ENCODE results near the gene CD300C.
A peak's percentile ranks its signal among the peaks of the same experiment; 100 is the strongest.
"Not testable (repeated sequence)": the region's sequence is repeated elsewhere in the genome, so short reads cannot be mapped to it uniquely, and the experiment has no call there.

The CD300C gene

DNA sequence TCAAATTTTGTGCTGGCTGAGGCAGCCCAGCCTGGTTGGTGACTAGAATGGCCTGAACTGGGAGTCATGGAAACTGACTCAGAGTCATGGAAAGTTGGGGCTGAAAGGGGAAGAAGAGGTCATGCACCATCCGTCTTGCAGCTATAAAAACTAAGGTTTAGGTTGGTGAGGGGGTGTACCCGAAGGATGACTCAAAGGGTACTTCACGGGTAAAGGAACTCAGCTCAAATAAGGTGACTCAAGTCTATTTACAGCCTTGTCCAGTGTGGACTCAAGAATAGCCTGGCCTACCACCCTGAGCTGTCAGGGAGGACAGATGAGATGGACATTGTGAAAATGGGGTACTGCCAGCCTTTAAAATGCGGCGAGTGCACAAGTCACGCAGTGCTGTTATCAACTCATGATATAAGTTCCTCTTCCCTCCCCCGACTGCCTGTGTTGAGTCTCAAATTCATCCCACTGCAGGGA lies 33.3 kb downstream of the CD300C start:
- DNase-seq (ENCODE audit: low read depth): peak; percentile 47

DNA sequence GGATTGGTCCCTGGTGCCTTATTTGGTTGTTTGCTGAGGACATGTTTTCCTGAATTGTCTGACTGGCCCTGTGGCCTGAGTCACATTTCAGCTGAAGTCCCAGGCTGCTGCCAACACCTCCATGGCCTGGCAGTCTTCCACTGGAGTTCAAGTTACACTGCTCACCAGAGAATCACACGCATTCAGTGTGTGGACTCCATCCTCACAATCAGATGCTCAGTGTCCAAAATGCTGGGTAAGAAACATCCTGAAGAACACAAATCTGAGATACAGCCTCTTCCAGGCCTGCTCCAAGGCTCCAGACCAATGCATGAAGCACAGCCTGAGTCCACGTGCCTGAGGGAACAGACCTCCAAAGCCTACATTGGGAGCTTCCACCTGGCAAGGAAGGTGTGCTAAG lies 33.9 kb downstream of the CD300C start:
- no peak for DNase-seq (ENCODE audit: low read depth)

DNA sequence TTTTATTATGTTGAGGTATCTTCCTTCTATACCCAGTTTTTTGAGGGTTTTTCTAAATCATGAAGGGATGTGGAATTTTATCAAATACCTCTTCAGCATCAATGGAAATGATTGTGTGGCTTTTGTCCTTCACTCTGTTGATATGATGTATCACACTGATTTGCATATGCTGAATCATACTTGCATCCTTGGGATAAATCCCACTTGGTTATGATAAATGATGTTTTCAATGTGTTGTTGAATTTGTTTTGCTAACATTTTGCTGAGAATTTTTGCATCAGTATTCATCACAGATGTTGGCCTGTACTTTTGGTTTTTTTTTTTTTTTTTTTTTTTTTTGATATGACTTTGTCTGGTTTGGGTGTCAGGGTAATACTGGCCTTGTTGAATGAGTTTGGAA lies 37.8 kb downstream of the CD300C start:
- DNase-seq (ENCODE audit: low read depth): no peak

DNA sequence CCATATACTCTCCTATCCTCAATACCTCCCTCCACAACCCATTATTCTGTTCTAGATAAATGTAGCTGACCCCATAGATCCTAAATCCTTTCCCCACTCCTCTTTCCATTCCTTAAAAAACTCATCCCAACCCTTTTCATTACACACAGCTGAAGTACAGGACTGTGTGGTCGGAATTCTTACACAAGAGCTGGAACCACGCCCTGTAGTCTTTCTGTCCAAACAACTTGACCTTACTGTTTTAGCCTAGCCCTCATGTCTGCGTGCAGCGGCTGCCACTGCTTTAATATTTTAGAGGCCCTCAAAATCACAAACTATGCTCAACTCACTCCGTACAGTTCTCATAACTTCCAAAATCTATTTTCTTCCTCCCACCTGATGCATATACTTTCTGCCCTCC lies 42.0 kb downstream of the CD300C start:
- not testable (repeated sequence) for DNase-seq (ENCODE audit: low read depth)

DNA sequence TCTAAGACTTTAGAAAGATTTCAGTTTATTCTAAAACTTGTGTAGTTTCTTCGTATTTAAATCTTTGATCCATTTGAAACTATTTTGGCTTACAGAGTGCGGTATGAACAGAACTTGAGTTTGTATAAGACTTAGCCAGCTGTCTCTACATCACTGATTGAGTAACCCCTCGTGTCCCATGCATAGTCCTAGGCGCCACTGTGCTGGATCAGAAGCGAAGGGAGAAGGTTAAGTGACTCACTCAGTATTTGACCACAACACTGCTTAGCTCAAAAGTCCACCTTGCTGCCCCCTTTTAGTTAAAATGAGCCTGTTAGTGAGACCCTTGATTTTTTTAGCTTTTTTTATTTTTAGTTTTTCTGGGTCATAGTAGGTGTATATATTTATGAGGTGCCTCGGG lies 43.1 kb downstream of the CD300C start:
- DNase-seq (ENCODE audit: low read depth): no peak

DNA sequence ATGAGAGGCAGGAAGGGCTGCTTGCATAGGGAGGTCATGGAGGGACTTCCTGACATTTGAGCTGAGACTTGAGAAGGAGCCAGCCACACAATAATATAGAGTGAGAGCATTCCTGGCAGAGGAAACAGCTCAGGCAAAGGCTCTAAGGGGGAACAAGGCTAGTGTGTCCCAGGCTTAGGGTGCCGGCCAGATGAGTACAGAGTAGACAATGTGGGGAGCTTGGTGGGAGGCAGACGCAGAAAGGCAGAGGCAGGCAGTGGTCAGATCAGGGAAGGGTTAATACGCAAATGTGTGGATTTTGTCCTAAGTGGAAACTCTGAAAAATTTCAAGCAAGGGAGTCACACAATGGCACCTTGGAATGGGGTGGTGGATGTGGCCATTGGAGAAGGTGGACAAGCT lies 45.9 kb downstream of the CD300C start:
- no peak for DNase-seq (ENCODE audit: low read depth)

DNA sequence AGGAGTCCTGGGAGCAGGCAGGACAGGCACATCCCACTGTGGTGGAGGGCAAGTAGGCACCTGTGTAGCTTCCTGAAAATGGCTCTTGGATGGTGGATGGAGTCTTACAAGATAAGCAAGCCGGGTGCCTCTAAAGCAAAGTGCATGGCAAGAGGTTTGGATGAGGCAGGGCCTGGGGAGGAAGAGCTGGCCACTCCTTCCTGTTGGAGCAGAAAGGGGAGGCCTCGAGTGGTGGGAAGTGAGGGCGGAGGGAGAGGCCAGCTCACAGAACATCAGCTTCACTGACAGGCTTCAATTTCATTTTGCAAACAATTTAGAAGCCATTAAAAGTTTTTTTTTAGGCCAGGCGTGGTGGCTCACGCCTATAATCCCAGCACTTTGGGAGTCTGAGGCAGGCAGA lies 48.4 kb downstream of the CD300C start:
- DNase-seq (ENCODE audit: low read depth): no peak

DNA sequence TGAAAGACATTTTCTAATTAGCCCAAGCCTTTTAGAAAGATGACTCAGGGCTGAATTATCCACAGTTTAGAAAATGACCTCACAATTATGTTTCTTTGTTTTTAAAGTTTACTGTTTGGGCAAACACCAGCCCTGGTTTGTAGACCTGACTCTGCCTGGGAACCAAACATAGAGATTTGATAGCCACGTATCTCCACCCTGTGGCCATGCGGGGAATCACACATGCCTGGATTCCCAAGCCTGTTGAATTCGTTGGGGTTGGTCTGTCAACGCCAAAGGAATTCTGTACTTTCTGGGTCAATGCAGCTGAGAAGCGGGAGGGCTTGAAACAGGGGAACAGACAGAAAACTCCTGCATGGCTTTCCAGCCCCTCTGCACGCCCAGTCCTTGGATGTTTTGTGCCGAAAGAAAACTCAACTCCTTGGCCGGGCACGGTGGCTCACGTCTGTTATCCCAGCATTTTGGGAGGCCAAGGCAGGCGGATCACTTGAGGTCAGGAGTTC lies 52.5 kb downstream of the CD300C start:
- peak; percentile 52 for DNase-seq (ENCODE audit: low read depth)

DNA sequence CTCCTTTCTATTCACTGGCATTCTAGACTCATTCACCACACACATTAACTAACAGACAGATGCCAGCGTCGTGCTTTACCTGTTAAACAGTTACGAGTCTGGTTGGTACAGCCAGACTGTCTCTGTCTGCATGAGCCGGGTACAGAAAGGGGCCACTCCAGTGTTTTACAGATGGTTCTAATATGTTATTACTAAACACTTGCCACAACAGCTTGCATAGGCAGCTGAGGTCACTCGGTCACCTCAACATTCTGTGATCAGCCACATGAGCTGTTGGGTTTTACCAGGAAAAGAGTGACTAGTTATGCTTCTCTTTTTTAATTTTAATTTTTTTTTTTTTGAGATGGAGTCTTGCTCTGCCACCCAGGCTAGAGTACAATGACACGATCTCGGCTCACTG lies 54.3 kb downstream of the CD300C start:
- DNase-seq (ENCODE audit: low read depth): no peak
